Psoas muscle (tissue), 8 donors: ENCODE data around the gene C1orf21. TPM values are rescaled to one million over a fixed set of nuclear protein-coding genes. Genes with fewer than 3 reads are reported as not detected.

ENCODE experiments used
- ATAC-seq, 4 donors: fragments of 200-7000 bp; cut with Tn5 transposase; one replicate each; pipeline ENCODE4 v1.9.1; 2020; ENCODE audit warnings: moderate library complexity in 3 of 4, mild to moderate bottlenecking in 2 of 4
- DNase-seq, 2 donors: peaks; one replicate each; pipeline ENCODE4 v3.0.0-alpha.2; 2020
- H3K27ac ChIP-seq: fragments of 200-600 bp; one replicate; pipeline ENCODE4 v1.8.0; 2022
- H3K27me3 ChIP-seq, 3 donors: fragments of 200-600 bp in 1 of 3; one replicate each; pipeline versions ENCODE4 v1.6.1 to v1.8.0; 2013 to 2022; ENCODE audit warnings: low read length in 2 of 3, mild to moderate bottlenecking in 2 of 3, moderate library complexity in 1 of 3; ENCODE audit not compliant: insufficient read depth in 3 of 3
- H3K36me3 ChIP-seq, 2 donors: fragments of 200-600 bp in 1 of 2; one replicate each; pipeline versions ENCODE4 v1.6.1 to v1.8.0; 2013 to 2022; ENCODE audit warnings: low read depth in 1 of 2, mild to moderate bottlenecking in 1 of 2, moderate library complexity in 1 of 2; ENCODE audit not compliant: insufficient read depth in 1 of 2
- H3K4me1 ChIP-seq: fragments of 200-600 bp; one replicate; pipeline ENCODE4 v1.8.0; 2022
- H3K4me3 ChIP-seq: fragments of 200-600 bp; one replicate; pipeline ENCODE4 v1.8.0; 2022; ENCODE audit warnings: mild to moderate bottlenecking
- H3K9me3 ChIP-seq: fragments of 200-600 bp; one replicate; pipeline ENCODE4 v1.8.0; 2022
- WGBS, 3 donors: extraction: QIAGEN DNeasy Blood & Tissue Kit; methylation state at CpG; one replicate each; pipeline versions ENCODE4 v1.1.6 to v1.1.7; 2013; 5-methylcytosine and 5-hydroxymethylcytosine counted together
- intact Hi-C, 2 donors: fragments of 100-400 bp; cut with DNase I; formaldehyde crosslinking; loops; one replicate each; pipeline versions ENCODE4 v1.11.0 to v1.14.2; 2022
- polyA plus RNA-seq, 3 donors: library from polyadenylated mRNA; stranded (reverse); fragments of 200-250 nt; gene quantifications; one replicate each; pipeline ENCODE4 v1.2.3, GENCODE V29; 2013
- total RNA-seq, 4 donors: library from RNA; stranded (reverse); fragmentation: NEBNext Ultra II Directional in 2 of 4; extraction: Animal tissue kit (Norgen Biotek cat#: 25700) in 2 of 4; gene quantifications; one replicate each; pipeline versions ENCODE4 v1.2.1 to v1.2.4, GENCODE V29; 2021 to 2023
- TF ChIP-seq, protein P1 (sequence below): fragments of 200-600 bp; IDR thresholded peaks from one replicate; pipeline ENCODE4 v1.8.0; 2022; ENCODE audit warnings: antibody characterized with exemption
- donor health status: healthy with polysubstance abuse.
- donor health status: DM: no; HTN: no; CAD: no; lungs with moderate emphysema.
- donor health status: Bipolar disorder and iron deficiency.
- donor health status: healthy.
- donor health status: DM: yes; HTN: yes; CAD: no.
- donor health status: DM: no; HTN: no; CAD: no.
- donor health status: DM: no; HTN: no; CAD: no.
- donor health status: DM: yes; HTN: yes; CAD: no.

C1orf21 gene
- total and polyA plus RNA-seq, 7 donors = 55.5 to 216 (median 171) TPM

DNA sequence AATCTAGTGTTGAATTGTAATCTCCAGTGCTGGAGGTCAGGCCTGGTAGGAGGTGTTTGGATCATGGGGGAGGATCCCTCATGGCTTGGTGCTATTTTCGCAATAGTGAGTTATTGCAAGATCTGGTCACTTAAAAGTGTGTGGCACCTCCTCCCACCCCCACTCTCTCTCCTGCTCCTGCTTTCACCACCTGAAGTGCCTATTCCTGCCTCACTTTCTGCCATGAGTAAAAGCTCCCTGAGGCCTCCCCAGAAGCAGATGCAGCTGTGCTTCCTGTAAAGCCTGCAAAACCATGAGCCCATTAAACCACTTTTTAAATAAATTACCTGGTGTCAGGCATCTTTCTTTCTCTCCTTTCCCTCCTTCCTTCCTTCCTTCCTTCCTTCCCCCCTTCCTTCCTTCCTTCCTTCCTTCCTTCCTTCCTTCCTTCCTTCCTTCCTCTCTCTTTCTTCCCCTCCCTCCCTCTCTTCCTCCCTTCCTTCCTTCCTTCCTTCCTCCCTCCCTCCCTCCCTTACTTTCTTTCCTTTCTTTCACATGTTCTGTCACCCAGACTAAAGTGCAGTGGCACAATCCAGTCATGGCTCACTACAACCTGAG lies 172.4 kb downstream of the C1orf21 start:
- DNase-seq = no peak
- ATAC-seq = no peak
- Histone ChIP-seq H3K4me1 (peaks cover 56% of the 10 kb centered on the region), H3K36me3 (no peaks in the 10 kb centered on the region), H3K4me3 (no peak overlapping the region), H3K9me3 (no peaks in the 10 kb centered on the region), H3K27ac (peak overlapping the region; percentile 93), H3K27me3 (no peaks in the 10 kb centered on the region)
- WGBS, 3 donors = 94 to 100% (median 98%) methylated on average over 1 of the region's 1 CpG
- intact Hi-C loops = loop anchor here in 1 of 2 donors (5.0 kb wide), 1 partner anchor 172 kb away; the partner anchor contains the start of gene C1orf21
- TF ChIP-seq, protein P1, sequence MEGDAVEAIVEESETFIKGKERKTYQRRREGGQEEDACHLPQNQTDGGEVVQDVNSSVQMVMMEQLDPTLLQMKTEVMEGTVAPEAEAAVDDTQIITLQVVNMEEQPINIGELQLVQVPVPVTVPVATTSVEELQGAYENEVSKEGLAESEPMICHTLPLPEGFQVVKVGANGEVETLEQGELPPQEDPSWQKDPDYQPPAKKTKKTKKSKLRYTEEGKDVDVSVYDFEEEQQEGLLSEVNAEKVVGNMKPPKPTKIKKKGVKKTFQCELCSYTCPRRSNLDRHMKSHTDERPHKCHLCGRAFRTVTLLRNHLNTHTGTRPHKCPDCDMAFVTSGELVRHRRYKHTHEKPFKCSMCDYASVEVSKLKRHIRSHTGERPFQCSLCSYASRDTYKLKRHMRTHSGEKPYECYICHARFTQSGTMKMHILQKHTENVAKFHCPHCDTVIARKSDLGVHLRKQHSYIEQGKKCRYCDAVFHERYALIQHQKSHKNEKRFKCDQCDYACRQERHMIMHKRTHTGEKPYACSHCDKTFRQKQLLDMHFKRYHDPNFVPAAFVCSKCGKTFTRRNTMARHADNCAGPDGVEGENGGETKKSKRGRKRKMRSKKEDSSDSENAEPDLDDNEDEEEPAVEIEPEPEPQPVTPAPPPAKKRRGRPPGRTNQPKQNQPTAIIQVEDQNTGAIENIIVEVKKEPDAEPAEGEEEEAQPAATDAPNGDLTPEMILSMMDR = no peak

DNA sequence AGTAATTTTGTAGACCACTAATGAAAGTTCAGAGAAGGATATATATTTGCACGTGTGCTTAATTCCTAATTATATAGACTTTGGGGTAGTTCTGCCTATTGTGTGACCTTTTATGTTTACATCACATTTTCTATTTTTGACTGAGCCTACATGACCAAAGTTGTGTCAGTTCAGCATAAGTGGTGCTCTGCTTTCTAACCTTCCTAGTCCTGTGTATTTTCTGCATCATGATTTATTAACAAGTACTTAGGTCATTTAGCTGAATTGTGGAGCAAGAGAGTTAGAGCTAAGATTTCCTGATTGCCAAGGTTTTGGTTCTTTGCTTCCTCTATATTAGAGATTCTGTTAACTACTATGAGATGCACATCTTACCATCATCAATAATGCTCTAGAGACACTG lies 176.0 kb downstream of the C1orf21 start:
- TF ChIP-seq, protein P1 = no peak
- H3K4me3 ChIP-seq = no peak overlapping the region
- no peaks in the 10 kb centered on the region for H3K9me3 ChIP-seq
- H3K4me1 ChIP-seq = peaks cover 34% of the 10 kb centered on the region
- ATAC-seq (peak; percentile 36 to 78 (median 54)), DNase-seq (no peak)
- intact Hi-C loops = loop anchor here in 1 of 2 donors (5.0 kb wide), 1 partner anchor 321 kb away; no protein-coding TSS in a partner anchor
- H3K27me3 ChIP-seq = no peaks in the 10 kb centered on the region
- WGBS, 3 donors = 15 to 35% (median 26%) methylated on average over 1 of the region's 1 CpG
- H3K36me3 ChIP-seq = peaks cover 0 to 8% of the 10 kb centered on the region in 2 donors
- H3K27ac ChIP-seq = peak overlapping the region; percentile 30

DNA sequence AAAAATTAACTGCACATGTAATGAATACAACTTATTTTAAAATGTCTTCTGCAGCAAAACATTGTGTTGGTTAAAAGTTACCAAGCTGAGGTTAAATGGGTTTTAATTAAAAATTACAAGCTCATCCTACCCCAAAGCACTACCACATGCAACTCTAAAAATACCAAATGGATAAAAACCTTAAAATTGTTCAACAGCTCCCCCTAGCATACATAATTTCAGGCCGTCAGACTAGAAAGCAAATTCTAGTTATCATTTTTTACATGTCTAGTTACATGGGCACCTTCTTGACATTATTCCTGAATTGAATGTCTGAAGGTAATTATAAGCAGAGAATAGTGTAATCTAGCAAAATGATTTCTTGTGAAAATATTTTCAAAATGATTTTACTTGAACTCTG lies 176.5 kb downstream of the C1orf21 start:
- Histone ChIP-seq H3K4me3 (no peak overlapping the region), H3K36me3 (peaks cover 0 to 8% of the 10 kb centered on the region in 2 donors), H3K27me3 (no peaks in the 10 kb centered on the region), H3K9me3 (no peaks in the 10 kb centered on the region), H3K4me1 (peaks cover 29% of the 10 kb centered on the region), H3K27ac (no peak overlapping the region)
- 23 to 38% (median 26%) methylated on average over 1 of the region's 1 CpG for WGBS, 3 donors
- no peak for DNase-seq
- TF ChIP-seq, protein P1 = peak; percentile 46
- intact Hi-C loops = loop anchor here in 1 of 2 donors (5.0 kb wide), 1 partner anchor 321 kb away; no protein-coding TSS in a partner anchor
- ATAC-seq = peak in 1 of 4 donors; percentile 39

DNA sequence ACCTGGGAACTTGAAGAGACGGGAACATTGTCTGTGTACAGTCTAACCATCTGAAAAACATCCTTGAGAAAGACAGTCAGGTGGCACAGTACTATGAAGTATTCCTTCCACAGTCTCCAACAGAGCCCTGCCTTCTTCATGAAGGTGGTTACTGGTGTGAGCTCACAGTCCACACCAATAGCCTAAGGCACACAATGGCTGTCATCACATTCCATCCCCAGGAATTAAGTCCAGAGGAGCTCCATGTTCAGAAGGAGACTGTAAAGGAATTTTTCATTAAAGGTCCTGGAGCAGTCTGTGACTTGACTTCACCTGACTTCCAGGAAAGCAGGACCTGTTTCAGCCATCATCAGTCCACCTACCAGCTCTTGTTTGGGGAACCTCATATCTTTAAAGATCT lies 180.2 kb downstream of the C1orf21 start:
- ATAC-seq (no peak), DNase-seq (no peak)
- Histone ChIP-seq H3K27me3 (no peaks in the 10 kb centered on the region), H3K27ac (no peak overlapping the region), H3K9me3 (no peaks in the 10 kb centered on the region), H3K4me3 (no peak overlapping the region), H3K4me1 (peaks cover 12% of the 10 kb centered on the region), H3K36me3 (peaks cover 0 to 8% of the 10 kb centered on the region in 2 donors)
- WGBS, 3 donors = 97 to 100% (median 100%) methylated on average over 1 of the region's 1 CpG
- TF ChIP-seq, protein P1 = no peak
- intact Hi-C loops = no loop called here
